Activated T-cell treated with anti-CD3 and anti-CD28 coated beads for 1 hour (primary cell): ENCODE data around the gene ERBB2.

Experiments used
- DNase-seq: peaks from one replicate; pipeline ENCODE4 v3.0.0-alpha.2; 2020; ENCODE audit warnings: low read depth

ERBB2 gene

GRCh38 chr17:39699818-39700147, at the start of gene ERBB2:
Gene ERBB2, plus strand, starts transcription at chr17:39700064. Its CDS starts 175 bp downstream, at chr17:39700239.
- DNase-seq, result no peak

GRCh38 chr17:39650121-39650579, 49.7 kb upstream of the ERBB2 start:
- DNase-seq, result no peak

DNA sequence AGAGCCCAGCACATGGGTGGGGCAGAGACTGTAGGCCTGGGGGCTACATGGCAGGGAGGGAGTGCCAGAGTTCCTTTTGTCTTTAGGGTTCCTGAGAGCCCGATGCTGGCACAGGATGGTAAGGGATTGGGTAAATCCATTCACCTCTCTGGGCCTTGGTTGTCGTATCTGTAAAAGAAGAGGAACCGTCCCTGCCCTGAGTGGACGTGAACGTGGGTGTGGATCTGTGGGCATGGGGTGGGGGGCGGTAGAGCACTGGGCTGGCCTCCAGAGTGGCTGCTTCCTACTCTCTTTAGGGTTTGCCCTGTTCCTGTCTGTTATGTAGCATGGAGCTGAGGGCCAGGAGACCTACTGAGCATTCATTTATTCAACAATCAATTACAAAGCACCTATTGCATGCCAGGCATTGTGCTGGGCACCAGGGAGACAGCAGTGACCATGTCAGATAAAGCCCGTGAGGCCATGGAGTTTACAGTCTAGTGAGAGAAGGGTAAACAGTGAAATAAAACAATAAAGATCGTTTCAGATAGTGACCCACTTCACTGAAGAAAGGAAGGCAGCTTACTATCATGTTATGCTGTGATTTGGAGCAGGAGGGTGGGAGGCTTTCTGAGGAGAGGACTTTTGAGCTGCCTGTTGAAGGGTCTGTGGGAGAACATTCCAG, 47.8 kb upstream of the ERBB2 start:
- no peak for DNase-seq

- no peak for DNase-seq
Measured at GRCh38 chr17:39652587-39653315, 47.1 kb upstream of the ERBB2 start.

GRCh38 chr17:39653316-39653661, 46.6 kb upstream of the ERBB2 start:
- no peak for DNase-seq

DNA sequence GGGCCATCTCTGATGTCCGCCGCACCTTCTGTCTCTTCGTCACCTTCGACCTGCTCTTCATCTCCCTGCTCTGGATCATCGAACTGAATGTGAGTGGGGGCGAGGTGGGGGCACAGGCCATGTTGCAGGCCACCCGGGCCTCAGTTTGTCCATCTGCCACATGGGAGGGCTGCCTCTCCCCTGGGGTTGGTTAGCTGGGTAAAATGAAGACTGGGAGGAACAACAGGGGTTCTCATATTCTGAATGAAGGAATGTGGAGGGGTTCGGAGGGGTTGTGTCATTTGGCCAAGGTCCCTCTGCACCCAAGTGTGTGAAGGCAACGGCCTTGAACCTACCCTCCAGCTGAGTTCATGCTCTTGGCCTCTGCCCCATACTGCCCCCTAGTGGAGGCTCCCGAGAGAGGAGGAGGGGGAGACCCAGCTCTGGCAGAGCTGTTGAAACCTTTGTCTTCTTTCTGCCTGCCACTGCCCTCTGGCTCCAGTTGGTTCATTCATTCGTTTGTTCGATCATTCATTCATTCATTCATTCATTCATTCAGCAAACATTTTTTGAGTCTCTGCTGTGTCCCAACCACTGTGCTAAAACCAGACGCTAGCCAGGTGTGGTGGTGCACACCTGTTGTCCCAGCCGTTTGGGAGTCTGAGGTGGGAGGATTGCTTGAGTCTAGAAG, 46.1 kb upstream of the ERBB2 start:
- peak; percentile 80 for DNase-seq

- no peak for DNase-seq
Measured at GRCh38 chr17:39655105-39655504, 44.8 kb upstream of the ERBB2 start.

DNA sequence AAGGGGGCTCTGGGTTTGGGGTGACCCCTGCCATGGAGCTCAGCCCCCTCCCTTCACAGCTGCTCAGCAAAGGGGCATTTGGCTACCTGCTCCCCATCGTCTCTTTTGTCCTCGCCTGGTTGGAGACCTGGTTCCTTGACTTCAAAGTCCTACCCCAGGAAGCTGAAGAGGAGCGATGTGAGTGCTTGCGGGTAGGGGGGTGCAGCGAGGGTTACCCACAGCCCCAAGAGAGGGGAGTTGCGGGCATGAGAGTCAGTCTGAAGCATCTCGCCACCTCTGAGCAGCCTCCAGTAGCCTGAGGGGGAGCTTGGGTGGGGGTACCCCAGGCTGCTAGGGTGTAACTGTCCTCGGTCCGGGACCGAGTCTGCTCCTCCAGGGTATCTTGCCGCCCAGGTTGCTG, 41.5 kb upstream of the ERBB2 start:
- DNase-seq, result no peak

DNA sequence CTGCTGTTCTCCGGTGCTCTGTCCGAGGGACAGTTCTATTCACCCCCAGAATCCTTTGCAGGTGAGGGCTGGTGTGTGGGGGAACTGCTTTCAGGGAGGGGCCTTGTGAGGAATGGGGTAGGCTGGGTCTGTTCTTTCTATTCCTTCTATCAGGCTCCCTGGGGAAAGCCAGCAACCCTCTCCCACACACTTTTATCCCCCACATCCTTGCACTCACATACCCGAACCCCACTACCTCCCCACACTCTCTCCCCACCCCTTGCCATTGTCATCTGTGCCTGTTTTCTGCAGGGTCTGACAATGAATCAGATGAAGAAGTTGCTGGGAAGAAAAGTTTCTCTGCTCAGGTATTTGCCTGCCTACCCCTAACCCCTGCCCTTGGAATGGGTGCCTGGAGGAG, 41.1 kb upstream of the ERBB2 start:
- no peak for DNase-seq

GRCh38 chr17:39659279-39660010, 40.4 kb upstream of the ERBB2 start:
- DNase-seq, result no peak

DNA sequence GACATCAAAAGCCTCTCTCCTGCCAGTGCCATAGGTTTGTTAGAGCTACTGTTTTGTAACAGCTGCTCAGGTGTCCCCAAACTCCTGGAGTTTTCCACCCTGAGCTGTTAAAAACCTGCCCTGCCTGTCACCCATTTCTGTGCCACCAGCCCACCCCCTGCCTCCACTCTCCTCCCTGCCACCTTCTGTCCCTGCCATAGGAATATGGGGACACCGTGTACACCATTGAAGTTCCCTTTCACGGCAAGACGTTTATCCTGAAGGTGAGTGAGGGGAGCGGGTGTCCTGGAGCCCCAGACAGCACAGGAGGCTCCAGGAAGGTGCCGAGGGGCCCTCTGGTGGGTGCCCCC, 39.9 kb upstream of the ERBB2 start:
- DNase-seq, result no peak

GRCh38 chr17:39660397-39661385, 39.2 kb upstream of the ERBB2 start:
- no peak for DNase-seq

- no peak for DNase-seq
Measured at GRCh38 chr17:39661744-39662541, 37.9 kb upstream of the ERBB2 start.

- DNase-seq, result no peak
Measured at GRCh38 chr17:39662551-39663339, 37.1 kb upstream of the ERBB2 start.

GRCh38 chr17:39663340-39663687, 36.5 kb upstream of the ERBB2 start:
- no peak for DNase-seq

GRCh38 chr17:39663688-39664580, 35.9 kb upstream of the ERBB2 start:
- no peak for DNase-seq

DNA sequence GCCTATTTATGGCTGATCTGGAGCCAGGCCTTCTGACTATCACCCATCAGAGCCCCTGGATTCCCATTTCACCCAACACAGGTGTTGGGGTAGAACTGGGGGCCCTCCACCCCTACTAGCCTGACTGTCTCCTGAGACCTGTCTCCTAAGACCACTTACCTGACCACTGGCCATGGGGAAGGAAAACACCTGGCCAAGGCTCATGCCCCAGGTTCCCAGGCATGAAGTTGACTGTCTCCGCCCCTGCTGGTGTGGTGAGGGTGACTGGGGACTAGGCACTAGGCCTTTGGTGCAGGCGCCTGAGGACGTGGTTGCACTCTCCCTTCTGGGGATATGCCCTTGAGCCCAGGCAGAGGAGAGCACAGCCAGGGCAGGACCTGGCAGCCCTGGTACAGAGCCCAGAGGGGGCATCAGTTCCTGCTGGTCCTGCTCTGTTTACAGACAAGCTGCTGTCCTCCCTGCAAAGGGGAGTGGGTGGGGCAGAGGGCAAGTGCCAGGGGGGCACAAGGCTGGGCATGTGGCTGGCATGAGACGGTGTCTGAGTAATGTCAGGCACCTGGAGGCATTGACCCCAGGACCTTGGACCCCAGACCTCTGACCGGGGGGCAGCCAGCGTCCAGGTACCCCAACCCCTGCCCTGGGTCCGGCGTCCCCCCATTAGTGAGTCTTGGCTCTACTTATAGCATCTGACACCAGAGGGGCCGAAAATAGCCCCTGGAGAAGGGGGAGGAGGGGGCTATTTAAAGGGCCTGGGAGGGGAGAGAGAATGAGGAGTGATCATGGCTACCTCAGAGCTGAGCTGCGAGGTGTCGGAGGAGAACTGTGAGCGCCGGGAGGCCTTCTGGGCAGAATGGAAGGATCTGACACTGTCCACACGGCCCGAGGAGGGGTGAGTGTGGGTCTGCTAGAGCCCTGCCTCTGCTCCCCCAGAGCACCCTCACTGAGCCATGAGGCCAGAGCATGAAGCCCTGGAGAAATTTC, 35.0 kb upstream of the ERBB2 start, which contains the start of gene TCAP:
Gene TCAP (plus strand): TSS at position 769 of the 981 bp plus-strand sequence. CDS start 11 bp downstream, at position 780.
- DNase-seq, result no peak
